HS-5 (cell line): Measurements from ENCODE around the gene CCDC13.

Experiments
- DNase-seq: peaks from one replicate; pipeline ENCODE4 v3.0.0-alpha.2; 2012; ENCODE audit warnings: low read depth

The CCDC13 gene

DNA sequence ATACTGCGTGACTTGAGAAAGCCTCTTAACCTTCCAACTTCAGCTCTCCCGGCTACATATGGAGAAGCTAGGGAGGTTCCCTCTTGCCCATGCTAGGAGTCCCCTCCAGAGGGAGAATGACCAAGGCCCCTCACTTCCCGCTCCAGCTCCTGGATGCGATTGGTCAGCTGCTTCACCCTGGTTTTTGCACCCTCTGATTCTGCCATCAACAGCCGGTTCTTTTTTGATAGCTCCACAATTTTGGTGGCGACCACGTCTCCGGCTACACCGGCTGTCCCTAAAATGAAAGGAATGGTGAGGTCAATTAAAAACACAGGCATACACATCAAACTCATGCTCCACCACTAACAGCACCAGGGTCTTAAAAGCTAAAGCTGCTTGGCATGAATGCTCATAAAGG is 20.6 kb downstream of the CCDC13 start:
- no peak for DNase-seq

DNA sequence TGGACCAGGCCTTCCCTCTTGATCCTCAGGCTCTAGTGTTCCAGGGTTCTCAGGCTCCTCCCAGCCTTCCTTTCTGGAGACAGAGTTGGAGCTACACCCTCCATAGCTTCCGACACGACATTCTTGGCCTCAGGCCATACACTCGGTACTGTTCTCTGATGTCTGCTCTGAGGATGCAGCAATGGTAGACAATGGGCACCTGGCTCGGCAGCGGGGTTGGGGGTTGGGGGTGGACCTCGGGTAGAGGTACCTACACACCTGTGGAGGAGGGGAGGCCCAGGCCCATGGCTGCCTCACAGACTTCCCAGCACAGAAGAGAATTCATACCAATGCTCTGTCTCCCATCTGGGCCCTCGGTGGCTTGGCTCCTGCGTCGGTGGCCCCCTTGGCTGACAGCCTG is 21.4 kb downstream of the CCDC13 start:
- no peak for DNase-seq

GRCh38 chr3:42750834-42751233 is 22.2 kb downstream of the CCDC13 start:
- no peak for DNase-seq

DNA sequence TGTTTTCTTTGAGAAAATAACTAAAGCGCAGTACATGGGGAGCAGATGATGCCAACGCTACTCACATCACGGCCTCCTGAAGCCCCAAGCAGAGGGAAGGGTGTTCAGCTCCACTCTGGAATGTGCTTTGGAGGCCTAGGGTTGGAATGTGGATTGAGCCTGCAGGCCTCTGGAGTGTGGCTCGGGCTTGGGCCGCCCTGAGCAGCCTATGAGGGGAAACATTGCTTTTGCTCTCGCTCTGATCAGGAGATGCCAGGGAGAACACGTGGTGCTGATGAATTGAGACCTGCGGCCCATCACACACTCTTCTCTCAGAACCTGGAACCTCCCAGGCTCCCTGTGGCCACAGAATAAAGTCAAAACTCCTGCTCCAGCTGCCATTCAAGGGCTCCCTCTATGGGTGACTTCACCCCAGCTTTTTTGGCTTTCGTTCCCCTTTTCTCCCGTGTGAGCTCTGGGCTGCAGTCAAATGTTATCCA is 23.3 kb downstream of the CCDC13 start:
- no peak for DNase-seq

DNA sequence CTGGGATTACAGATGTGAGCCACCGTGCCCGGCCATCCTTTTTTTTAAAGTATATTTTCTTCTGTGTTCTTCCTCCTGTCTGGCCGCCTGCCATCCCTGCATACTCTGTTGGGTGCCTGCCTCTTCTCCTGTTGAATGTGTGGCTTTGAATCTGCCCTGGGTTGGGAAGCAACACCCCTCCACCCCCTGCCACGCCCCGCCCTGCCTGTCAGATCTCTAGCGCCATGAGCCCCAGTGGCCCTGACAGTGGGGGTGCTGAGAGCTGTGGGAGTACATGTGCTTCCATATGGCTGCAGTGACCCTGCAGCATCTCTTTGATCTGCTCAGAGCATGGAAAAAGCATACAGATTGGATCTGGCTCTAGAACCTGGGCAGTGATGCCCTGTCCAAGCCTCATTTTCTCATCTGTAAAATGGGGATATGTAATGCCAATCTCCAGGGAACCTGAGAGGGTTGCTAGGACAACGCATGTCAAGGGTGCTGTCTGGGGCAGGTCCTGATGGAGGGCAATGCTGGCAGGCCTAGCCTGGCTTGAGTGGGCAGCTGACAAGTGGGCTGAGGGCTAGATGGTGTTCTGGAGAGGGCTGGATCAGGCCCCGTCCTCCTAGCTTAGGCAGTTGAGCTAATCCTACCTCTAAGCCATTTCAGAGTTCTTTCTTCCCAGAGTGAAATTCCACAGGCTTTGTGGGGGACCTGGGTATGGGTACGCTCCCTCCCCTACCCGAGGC is 23.9 kb downstream of the CCDC13 start:
- DNase-seq: no peak

DNA sequence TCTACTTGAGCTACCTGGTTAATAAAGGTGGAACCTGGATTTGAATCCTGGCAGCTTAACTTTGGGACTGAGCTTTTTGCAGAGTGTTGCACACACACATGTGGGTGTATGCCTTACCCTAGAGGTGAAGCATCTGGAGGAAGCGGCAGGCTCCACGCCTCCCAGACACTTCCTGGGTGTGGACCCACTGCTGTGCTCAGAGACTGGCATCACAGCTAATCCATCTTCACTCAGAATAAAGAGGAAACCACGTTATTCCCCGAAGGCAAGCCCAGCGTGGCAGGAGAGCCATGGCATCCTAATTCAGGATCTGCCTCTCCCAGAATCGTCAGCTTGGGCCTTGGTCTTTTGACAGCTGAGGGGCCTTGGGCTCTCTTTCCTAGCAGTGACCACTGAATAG is 25.5 kb downstream of the CCDC13 start:
- no peak for DNase-seq

DNA sequence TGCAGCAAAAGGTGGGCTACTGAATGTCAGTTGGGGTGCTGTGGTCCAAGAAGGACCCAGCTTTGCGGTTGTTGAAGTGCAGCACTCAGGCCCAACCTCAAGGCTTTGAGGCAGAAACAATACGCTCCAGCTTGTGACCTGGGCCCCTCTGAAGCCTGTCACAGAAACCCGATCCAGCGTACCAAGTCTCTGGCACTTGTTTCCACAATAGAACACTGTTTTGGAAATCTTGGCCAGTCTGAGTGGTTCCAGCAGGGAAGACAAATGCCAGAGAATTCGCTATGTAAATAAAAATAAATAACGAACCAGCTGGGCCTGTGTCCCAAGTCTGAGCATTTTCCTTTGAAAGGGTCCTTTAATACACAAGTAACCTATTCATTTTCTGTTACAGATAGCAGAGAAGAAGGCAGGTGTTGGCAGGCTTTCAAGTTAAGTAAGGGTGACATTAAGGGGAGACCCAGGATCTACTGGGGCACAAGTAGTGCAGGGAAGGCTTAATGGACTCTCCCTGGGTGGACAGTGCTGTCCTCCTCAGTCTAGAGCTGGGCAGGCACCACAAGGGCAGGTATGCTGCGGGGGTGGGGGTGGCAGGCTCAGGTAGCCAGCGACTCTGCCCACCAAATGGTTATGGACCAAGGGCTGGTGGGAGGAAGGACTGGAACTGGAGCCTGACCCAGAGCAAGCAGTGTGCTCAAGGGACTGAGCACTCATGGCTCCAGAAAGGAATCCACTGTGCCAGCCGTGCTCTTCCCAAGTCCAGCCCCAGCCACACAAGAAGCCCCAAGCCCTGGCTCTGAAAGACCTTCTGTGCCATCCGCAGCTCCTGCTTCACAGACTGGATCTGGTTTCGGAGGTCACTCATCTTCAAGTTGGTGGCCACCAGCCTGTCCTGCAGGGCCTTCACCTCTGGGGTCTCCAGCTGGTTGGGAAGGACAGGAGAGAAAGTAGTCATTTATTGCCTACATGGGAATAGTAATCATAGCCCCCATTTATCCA is 26.3 kb downstream of the CCDC13 start:
- DNase-seq: no peak

DNA sequence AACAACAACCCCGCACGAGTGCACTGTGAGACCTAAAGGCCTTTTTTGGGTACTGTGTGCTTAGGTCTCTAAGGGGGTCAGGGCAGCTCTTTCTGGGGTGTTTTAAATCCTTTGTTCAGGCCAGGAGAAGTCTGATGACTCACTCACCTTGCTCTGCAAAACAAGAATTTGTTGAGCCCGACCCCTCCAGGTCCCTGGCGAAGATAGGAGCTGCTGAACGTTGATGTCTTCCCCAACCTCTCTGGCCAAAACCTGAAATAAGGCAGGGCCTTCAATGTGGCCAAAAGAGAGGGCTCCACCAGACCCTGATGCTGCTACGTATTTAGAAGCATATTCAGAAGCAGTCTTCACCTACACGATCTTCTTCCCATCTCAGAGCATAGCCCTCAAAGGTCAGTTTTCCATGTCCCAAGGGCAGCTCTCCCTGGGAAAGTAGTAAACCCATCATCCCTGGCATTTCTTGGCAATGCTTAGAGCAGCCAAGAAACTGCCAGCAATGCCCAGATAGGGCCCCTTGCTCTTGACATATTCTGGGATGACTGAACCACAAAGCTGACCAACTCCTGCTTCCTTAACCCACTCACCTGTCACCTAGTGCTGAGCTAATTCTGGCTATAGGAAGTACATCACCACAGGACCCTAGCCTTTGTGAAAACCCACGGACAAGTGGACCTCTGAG is 27.1 kb downstream of the CCDC13 start:
- DNase-seq: no peak

DNA sequence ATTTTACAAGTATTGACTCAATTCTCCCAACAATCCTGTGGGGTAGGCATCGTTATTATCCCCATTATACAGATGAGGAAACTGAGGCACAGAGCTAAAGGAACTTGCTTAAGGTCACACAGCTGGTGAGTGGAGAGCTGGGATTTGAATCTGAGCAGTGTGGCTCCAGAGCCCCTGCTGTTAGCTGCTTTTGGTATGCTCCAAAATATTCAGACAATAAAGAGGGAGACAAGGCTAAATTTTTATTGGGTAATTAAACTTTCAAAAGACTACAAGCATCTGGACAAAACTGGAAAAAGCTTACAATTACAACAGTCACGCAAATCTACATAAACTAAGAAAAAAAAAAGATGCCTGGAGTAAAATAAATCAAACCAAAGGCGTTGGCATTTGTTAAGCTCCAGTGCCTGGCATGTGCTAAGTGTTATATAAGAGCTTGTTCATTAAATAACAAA is 27.7 kb downstream of the CCDC13 start:
- DNase-seq: no peak

DNA sequence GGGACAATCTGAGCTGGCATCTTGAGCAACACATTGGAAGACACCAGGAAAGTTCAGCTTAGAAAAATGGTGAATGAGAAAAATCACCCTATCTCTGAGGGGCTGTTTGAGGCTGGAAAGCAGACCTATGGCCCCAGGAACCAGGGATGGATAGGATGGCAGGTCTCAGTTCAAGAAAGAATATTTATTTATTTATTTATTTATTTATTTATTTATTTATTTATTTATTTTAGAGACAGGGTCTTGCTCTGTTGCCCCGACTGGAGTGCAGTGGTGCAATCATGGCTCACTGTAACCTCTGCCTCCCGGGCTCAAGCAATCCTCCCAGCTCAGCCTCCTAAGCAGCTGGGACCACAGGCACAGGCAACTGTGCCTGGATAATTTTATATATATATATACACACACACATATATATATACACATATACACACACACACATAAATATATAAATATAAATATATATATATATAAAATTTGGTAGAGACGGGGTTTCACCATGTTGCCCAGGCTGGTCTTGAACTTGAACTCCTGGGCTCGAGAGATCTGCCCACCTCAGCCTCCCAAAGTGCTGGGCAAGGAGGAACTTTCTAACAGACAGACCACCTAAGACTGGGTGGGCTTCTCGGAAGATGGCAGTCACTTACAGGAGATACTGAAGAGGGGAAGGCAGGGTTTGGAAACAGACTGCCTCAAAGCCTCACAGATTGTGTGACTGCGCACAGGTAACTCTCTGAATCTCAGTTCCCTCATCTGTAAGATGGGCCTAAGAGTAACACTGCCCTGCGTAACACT is 29.7 kb downstream of the CCDC13 start:
- DNase-seq: no peak

GRCh38 chr3:42742688-42743087 is 30.4 kb downstream of the CCDC13 start:
- no peak for DNase-seq

DNA sequence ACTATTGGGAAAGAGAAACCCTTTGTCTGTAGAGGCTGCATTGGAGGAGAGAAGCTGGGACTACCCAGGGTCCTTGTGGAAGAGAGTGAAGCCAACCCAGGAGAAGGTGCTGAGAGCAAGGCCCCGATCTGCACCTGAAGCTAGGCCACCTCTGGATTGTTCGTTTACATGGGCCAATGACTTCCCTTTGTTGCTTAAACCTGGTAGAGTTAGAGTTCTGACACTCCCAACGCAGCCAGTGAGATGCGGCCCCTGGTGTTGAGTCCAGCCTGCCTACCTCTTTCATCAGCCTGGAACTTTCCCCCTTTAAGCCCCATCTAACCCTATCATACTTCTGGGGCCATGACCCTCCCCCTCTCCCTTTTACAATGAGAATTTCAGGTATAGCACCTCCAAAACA is 30.8 kb downstream of the CCDC13 start:
- DNase-seq: no peak

- DNase-seq: no peak
Measured at GRCh38 chr3:42741796-42742195, 31.3 kb downstream of the CCDC13 start.

- DNase-seq: no peak
Measured at GRCh38 chr3:42739401-42740158, 33.5 kb downstream of the CCDC13 start.

DNA sequence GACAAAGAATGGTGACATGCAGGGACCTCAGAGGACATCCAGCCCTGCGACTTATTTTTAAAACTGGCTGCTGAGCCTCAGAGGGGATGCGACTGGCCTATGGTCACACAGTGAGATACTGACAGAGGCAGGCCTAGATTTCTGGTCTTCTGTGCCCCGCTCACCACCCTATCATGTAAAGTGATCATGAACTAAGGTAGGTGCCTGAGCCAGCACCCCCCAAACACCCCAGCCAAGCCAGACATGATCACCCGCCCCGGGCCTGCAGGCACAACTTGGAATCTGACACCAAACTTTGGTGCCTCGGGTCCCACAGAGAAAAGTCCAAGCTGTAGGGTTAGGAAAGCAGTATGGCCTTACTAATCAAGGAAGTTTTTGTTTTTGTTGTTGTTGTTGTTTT is 36.5 kb downstream of the CCDC13 start:
- no peak for DNase-seq

- no peak for DNase-seq
Measured at GRCh38 chr3:42736081-42736480, 37.0 kb downstream of the CCDC13 start.

- no peak for DNase-seq
Measured at GRCh38 chr3:42735615-42736014, 37.4 kb downstream of the CCDC13 start.

GRCh38 chr3:42735019-42735418 is 38.0 kb downstream of the CCDC13 start:
- DNase-seq: no peak

DNA sequence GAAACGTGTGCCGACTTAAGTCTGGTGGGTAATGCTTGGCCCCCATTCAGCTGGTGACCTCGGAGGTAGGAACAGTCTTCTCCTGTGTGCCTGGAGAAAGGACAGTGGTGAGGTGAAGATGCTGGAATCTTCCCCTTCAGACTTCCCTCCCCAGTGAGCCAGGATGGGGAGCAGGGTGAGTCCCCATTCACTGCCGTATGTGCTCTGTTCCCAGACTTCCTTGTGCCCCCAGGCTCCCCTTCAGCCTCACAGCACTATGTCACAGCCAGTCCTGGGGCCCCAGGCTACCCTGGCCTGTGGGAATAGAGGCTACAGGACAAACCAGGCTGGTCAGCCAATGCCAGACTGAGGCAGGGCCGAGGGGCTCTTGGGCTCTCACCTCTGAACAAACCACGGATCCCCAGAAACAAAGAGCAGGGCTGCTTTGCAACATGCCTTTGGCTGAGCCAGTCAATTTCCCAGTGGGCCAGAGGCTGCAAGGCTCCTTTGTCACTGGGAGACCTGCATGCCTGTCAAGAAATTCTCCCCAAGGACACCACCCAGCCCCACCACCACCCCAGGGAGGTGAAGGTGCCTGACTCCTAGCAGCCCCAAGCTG is 38.7 kb downstream of the CCDC13 start:
- DNase-seq: no peak

DNA sequence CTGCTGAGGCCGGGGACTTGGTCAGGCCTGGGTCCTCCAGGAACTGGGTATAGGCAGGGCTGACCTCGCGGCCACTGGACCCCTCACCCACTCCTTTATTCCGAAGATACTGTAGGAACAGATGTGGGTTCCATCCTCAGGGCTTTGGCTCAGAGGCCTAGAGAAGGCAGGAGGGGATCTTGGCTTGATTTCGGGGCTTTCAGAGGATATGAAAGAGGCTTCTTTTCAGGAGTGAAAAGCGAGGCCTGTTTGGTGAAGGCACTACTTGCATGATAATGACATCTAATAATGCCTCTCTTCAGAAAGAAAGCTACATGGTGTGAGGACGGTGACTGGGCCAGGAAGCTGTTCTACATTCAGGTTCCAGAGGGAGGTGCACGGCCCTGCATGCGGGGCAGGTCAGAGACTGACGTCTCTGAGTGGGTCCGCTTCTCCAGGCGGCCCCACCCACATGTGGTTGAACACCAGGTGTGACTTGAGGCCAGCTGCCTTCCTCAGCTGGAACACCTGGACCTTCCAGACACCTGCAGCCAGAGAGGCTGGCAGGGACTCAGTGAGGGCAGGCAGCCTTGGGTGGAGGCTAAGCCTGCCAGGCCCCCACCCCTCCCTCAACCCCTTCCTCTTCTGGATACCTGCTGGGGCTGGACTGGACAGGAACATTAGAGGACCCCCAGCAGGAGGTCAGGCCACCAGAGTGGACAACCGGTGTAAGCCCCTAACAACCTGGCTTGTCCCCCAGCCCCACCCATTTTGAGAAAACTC is 39.4 kb downstream of the CCDC13 start:
- no peak for DNase-seq
